ENCODE results near the gene LAMC1. TPM values are rescaled to one million over a fixed set of nuclear protein-coding genes. Genes with fewer than 3 reads are reported as not detected.

LAMC1 gene
- total and polyA plus RNA-seq, 2 experiments from 2014 or later = 18.4 to 116 TPM

- no peak for ATAC-seq
- Mint-ChIP-seq H3K4me1 (peaks cover 14% of the 10 kb centered on the region), H3K27me3 (ENCODE audit: insufficient read depth, low read depth, poor library complexity) (no peaks in the 10 kb centered on the region), H3K9me3 (no peaks in the 10 kb centered on the region), H3K36me3 (ENCODE audit: low read depth) (no peaks in the 10 kb centered on the region), H3K27ac (no peak overlapping the region), H3K4me3 (no peak overlapping the region)
- Histone ChIP-seq H3F3A (replicated peaks; ENCODE audit: low read depth) (no peaks in the 10 kb centered on the region), H3K9me2 (ENCODE audit: insufficient read depth) (peaks cover 7% of the 10 kb centered on the region), H3K4me3 (no peak overlapping the region), H3K36me3 (ENCODE audit: insufficient read depth) (no peaks in the 10 kb centered on the region), H2AFZ (no peak overlapping the region), H3K27ac (ENCODE audit: low read depth) (no peak overlapping the region), H4K20me1 (replicated peaks; ENCODE audit: insufficient read depth) (no peaks in the 10 kb centered on the region), H3K4me1 (ENCODE audit: insufficient read depth) (peaks cover 4% of the 10 kb centered on the region; the same call in 1 of the 2 replicates), H3K79me2 (replicated peaks; ENCODE audit: insufficient read depth) (no peaks in the 10 kb centered on the region), H3K27me3 (ENCODE audit: insufficient read depth) (no peaks in the 10 kb centered on the region), H3K4me2 (no peak overlapping the region)
- TF ChIP-seq ETS1 (IDR thresholded peaks at IDR 0.05) (no peak), CTCF (conservative IDR thresholded peaks at IDR 0.05; ENCODE audit: low read depth in 2 of 2) (no peak), JUNB (IDR thresholded peaks at IDR 0.05; ENCODE audit: unreplicated experiment) (no peak), ZNF462 (CRISPR knock-in tag; IDR thresholded peaks at IDR 0.05) (no peak)
- DNase-seq (ENCODE audit: low spot score) = no peak
Observed at GRCh38 chr1:183167676-183168075, 144.5 kb downstream of the LAMC1 start.

Measured in GM23338 (cell line).